ENCODE results near the gene MBD3.

- TF ChIP-seq, protein P1, sequence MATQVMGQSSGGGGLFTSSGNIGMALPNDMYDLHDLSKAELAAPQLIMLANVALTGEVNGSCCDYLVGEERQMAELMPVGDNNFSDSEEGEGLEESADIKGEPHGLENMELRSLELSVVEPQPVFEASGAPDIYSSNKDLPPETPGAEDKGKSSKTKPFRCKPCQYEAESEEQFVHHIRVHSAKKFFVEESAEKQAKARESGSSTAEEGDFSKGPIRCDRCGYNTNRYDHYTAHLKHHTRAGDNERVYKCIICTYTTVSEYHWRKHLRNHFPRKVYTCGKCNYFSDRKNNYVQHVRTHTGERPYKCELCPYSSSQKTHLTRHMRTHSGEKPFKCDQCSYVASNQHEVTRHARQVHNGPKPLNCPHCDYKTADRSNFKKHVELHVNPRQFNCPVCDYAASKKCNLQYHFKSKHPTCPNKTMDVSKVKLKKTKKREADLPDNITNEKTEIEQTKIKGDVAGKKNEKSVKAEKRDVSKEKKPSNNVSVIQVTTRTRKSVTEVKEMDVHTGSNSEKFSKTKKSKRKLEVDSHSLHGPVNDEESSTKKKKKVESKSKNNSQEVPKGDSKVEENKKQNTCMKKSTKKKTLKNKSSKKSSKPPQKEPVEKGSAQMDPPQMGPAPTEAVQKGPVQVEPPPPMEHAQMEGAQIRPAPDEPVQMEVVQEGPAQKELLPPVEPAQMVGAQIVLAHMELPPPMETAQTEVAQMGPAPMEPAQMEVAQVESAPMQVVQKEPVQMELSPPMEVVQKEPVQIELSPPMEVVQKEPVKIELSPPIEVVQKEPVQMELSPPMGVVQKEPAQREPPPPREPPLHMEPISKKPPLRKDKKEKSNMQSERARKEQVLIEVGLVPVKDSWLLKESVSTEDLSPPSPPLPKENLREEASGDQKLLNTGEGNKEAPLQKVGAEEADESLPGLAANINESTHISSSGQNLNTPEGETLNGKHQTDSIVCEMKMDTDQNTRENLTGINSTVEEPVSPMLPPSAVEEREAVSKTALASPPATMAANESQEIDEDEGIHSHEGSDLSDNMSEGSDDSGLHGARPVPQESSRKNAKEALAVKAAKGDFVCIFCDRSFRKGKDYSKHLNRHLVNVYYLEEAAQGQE (IDR thresholded peaks at IDR 0.05) = no peak
- TF ChIP-seq, protein P2, sequence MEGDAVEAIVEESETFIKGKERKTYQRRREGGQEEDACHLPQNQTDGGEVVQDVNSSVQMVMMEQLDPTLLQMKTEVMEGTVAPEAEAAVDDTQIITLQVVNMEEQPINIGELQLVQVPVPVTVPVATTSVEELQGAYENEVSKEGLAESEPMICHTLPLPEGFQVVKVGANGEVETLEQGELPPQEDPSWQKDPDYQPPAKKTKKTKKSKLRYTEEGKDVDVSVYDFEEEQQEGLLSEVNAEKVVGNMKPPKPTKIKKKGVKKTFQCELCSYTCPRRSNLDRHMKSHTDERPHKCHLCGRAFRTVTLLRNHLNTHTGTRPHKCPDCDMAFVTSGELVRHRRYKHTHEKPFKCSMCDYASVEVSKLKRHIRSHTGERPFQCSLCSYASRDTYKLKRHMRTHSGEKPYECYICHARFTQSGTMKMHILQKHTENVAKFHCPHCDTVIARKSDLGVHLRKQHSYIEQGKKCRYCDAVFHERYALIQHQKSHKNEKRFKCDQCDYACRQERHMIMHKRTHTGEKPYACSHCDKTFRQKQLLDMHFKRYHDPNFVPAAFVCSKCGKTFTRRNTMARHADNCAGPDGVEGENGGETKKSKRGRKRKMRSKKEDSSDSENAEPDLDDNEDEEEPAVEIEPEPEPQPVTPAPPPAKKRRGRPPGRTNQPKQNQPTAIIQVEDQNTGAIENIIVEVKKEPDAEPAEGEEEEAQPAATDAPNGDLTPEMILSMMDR (IDR thresholded peaks at IDR 0.05; ENCODE audit: low read depth, low read length, missing input control) = no peak
Measured at GRCh38 chr19:1626417-1627010, 33.8 kb upstream of the MBD3 start.
